ENCODE measurements around the gene MRLN. TPM values are rescaled to one million over a fixed set of nuclear protein-coding genes. Genes with fewer than 3 reads are reported as not detected.

Gene MRLN
- total and polyA plus RNA-seq, 2 of the 4 experiments (the other 2 are of a cell fraction), result not detected

DNA sequence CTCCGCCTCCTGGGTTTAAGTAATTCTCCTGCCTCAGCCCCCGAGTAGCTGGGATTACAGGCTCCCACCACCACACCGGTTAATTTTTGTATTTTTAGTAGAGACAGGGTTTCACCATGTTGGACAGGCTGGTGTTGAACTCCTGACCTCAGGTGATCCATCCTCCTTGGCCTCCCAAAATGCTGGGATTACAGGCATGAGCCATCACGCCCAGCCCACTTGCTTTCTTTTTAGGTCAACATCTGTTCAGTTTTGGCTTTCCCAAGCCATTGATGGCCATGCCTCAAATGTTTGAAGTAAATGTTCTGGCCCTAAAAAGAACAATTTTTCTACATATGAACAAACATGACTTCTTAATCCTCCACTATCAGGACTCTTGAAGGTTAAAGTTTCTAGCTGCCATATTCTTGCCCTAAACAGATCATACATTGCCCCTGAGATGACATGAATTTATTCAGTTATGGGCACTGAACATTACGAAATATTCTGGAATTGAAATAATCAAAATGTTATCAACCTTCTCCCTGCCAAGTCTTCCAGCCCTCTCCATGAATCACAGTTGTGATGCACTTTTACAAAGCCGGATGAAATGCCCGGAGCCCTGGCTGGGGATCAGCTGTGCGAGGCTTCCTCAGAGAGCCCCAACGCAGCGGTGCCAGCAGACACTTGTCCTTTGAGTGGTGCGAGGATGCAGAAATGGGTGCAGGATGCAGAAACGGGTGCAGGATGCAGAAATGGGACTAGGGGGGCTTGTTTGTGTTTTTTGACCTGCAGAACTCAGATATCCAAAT is 2.9 kb downstream of the MRLN start:
- no peak overlapping the region for H3K23ac ChIP-seq (ENCODE audit: low read depth, low read length)
- no peaks in the 10 kb centered on the region for H3K36me3 ChIP-seq (ENCODE audit: control insufficient read depth, insufficient read depth, low read length)
- no peak overlapping the region for H2BK20ac ChIP-seq (ENCODE audit: low read depth, low read length)
- H2BK120ac ChIP-seq (ENCODE audit: low read depth, low read length), result no peak overlapping the region
- H3K79me1 ChIP-seq (ENCODE audit: low read depth in 1 of 2, low read length in 2 of 2), result no peaks in the 10 kb centered on the region
- H3K4me3 ChIP-seq (ENCODE audit: insufficient read depth, low read depth, low read length), result no peak overlapping the region
- ChIA-PET POLR2A (ENCODE audit: unreplicated experiment) (no interaction called here), CTCF (no interaction called here)
- no peak overlapping the region for H3K9ac ChIP-seq (ENCODE audit: low read depth, low read length)
- H4K20me1 ChIP-seq (ENCODE audit: insufficient read depth, low read length), result no peaks in the 10 kb centered on the region
- H2AFZ ChIP-seq (replicated peaks; ENCODE audit: low read length, poor library complexity), result no peak overlapping the region
- no peaks in the 10 kb centered on the region for H3K9me3 ChIP-seq (ENCODE audit: control insufficient read depth, insufficient read depth, low read length)
- intact Hi-C loops (cut with micrococcal nuclease), result no loop called here
- DNase-seq, result peak; percentile 4
- H3K4me1 ChIP-seq (ENCODE audit: control insufficient read depth, insufficient read depth, low read length), result no peaks in the 10 kb centered on the region
- dilution Hi-C loops (cut with HindIII; ENCODE audit: low sequenced_read_pairs, unreplicated experiment), result no loop called here
- H3K27me3 ChIP-seq (ENCODE audit: control insufficient read depth, insufficient read depth, low read length), result peaks cover 7% of the 10 kb centered on the region; the same call in 1 of the 2 replicates
- no peaks in the 10 kb centered on the region for H3K9me1 ChIP-seq (ENCODE audit: insufficient read depth, low read length)
- no peak overlapping the region for H2AK5ac ChIP-seq (ENCODE audit: low read depth, low read length)
- BruUV-seq (replicated peaks), result no TSS peak
- H3K56ac ChIP-seq (ENCODE audit: extremely low read depth, insufficient read depth, low read length), result no peak overlapping the region
- no peak overlapping the region for H3K4ac ChIP-seq (ENCODE audit: low read depth, low read length)
- H2BK15ac ChIP-seq (ENCODE audit: low read depth, low read length), result no peak overlapping the region
- no peak overlapping the region for H2AK9ac ChIP-seq (replicated peaks; ENCODE audit: low read depth, low read length, poor library complexity)
- no peak overlapping the region for H4K8ac ChIP-seq (ENCODE audit: low read depth in 2 of 2, low read length in 2 of 2)
- no peak overlapping the region for H4K5ac ChIP-seq (ENCODE audit: low read depth, low read length)
- no peak overlapping the region for H3K18ac ChIP-seq (ENCODE audit: low read depth, low read length)
- in situ Hi-C loops (cut with MboI; ENCODE audit: low sequenced_read_pairs), result no loop called here
- TF ChIP-seq RCOR1 (IDR thresholded peaks at IDR 0.05; ENCODE audit: insufficient replicate concordance, low read length) (no peak), FOS (IDR thresholded peaks at IDR 0.05; ENCODE audit: low read depth, low read length) (no peak), BHLHE40 (IDR thresholded peaks at IDR 0.05; ENCODE audit: low read depth, low read length) (no peak), SMC3 (IDR thresholded peaks at IDR 0.05; ENCODE audit: low read depth, low read length) (no peak), MAFK (IDR thresholded peaks at IDR 0.05; ENCODE audit: low read depth, low read length) (no peak), NFE2L2 (IDR thresholded peaks at IDR 0.05; ENCODE audit: low read depth, low read length) (no peak), ELK1 (IDR thresholded peaks at IDR 0.05; ENCODE audit: borderline replicate concordance, low read depth, low read length) (no peak), MAZ (IDR thresholded peaks at IDR 0.05; ENCODE audit: borderline replicate concordance, low read depth, low read length) (no peak)
- TF ChIP-seq, protein P1, sequence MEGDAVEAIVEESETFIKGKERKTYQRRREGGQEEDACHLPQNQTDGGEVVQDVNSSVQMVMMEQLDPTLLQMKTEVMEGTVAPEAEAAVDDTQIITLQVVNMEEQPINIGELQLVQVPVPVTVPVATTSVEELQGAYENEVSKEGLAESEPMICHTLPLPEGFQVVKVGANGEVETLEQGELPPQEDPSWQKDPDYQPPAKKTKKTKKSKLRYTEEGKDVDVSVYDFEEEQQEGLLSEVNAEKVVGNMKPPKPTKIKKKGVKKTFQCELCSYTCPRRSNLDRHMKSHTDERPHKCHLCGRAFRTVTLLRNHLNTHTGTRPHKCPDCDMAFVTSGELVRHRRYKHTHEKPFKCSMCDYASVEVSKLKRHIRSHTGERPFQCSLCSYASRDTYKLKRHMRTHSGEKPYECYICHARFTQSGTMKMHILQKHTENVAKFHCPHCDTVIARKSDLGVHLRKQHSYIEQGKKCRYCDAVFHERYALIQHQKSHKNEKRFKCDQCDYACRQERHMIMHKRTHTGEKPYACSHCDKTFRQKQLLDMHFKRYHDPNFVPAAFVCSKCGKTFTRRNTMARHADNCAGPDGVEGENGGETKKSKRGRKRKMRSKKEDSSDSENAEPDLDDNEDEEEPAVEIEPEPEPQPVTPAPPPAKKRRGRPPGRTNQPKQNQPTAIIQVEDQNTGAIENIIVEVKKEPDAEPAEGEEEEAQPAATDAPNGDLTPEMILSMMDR (conservative IDR thresholded peaks at IDR 0.05; ENCODE audit: low read depth, low read length), result no peak
- H3K14ac ChIP-seq (replicated peaks; ENCODE audit: low read depth, low read length), result no peak overlapping the region
- H4K91ac ChIP-seq (ENCODE audit: insufficient read depth, low read depth, low read length), result no peak overlapping the region
- WGBS, 2 experiments (ENCODE audit: extremely low coverage in 2 of 2, insufficient read length in 1 of 2), result 40% methylated on average over 1 of the region's 12 CpGs; no CpG with 5 or more reads in 1 of the 2 experiments
- no peak for ATAC-seq (ENCODE audit: low read depth)
- no peak overlapping the region for H2BK5ac ChIP-seq (ENCODE audit: low read depth, low read length, poor library complexity, severe bottlenecking)
- H3K4me2 ChIP-seq (ENCODE audit: low read depth, low read length), result no peak overlapping the region
- H3K27ac ChIP-seq (ENCODE audit: insufficient read depth, low read length), result no peak overlapping the region
